ENCODE results near the gene ATE1.
A peak's percentile ranks its signal among the peaks of the same experiment; 100 is the strongest.
"Not testable (repeated sequence)": the region's sequence is repeated elsewhere in the genome, so short reads cannot be mapped to it uniquely, and the experiment has no call there.

ATE1 gene

GRCh38 chr10:121724282-121724681 lies 203.5 kb downstream of the ATE1 start:
- DNase-seq = no peak

- no peak for DNase-seq
These were observed 205.2 kb downstream of the ATE1 start for GRCh38 chr10:121722665-121723064.

GRCh38 chr10:121721257-121721656 lies 206.6 kb downstream of the ATE1 start:
- no peak for DNase-seq

GRCh38 chr10:121715969-121716368 lies 211.9 kb downstream of the ATE1 start:
- DNase-seq = no peak

GRCh38 chr10:121715076-121715475 lies 212.8 kb downstream of the ATE1 start:
- no peak for DNase-seq

GRCh38 chr10:121713486-121713885 lies 214.3 kb downstream of the ATE1 start:
- DNase-seq = no peak

- no peak for DNase-seq
These were observed 216.9 kb downstream of the ATE1 start for GRCh38 chr10:121710971-121711370.

- no peak for DNase-seq
These were observed 217.6 kb downstream of the ATE1 start for GRCh38 chr10:121710207-121710606.

- no peak for DNase-seq
These were observed 218.2 kb downstream of the ATE1 start for GRCh38 chr10:121709675-121710073.

GRCh38 chr10:121708728-121709674 lies 218.8 kb downstream of the ATE1 start:
- no peak for DNase-seq

- no peak for DNase-seq
These were observed 225.2 kb downstream of the ATE1 start for GRCh38 chr10:121702351-121703320.

- DNase-seq = no peak
These were observed 227.4 kb downstream of the ATE1 start for GRCh38 chr10:121700416-121700815.

- not testable (repeated sequence) for DNase-seq
These were observed 228.1 kb downstream of the ATE1 start for GRCh38 chr10:121699703-121700102.

GRCh38 chr10:121698902-121699301 lies 228.9 kb downstream of the ATE1 start:
- DNase-seq = no peak

GRCh38 chr10:121698336-121698735 lies 229.5 kb downstream of the ATE1 start:
- DNase-seq = no peak

- DNase-seq = peak; percentile 16
These were observed 231.0 kb downstream of the ATE1 start for GRCh38 chr10:121696854-121697253.

- DNase-seq = no peak
These were observed 231.9 kb downstream of the ATE1 start for GRCh38 chr10:121695731-121696464.

GRCh38 chr10:121694966-121695643 lies 232.7 kb downstream of the ATE1 start:
- no peak for DNase-seq

GRCh38 chr10:121694327-121694965 lies 233.4 kb downstream of the ATE1 start:
- DNase-seq = no peak

- DNase-seq = no peak
These were observed 235.2 kb downstream of the ATE1 start for GRCh38 chr10:121692626-121693025.

GRCh38 chr10:121690970-121691369 lies 236.9 kb downstream of the ATE1 start:
- no peak for DNase-seq
